Fibroblast of lung (primary cell): ENCODE data around the gene NCOA5.

ENCODE experiments used
- CTCF ChIP-seq, 2 donors: IDR thresholded peaks in 1 of 2; conservative IDR thresholded peaks in 1 of 2; 1 replicate in 1 of 2; 2 replicates in 1 of 2; pipeline ENCODE4 v1.5.1; 2011 to 2012; ENCODE audit warnings: low read length in 2 of 2, control low read depth in 1 of 2, inconsistent platforms in 1 of 2, low read depth in 1 of 2, mild to moderate bottlenecking in 1 of 2
- EZH2 ChIP-seq: IDR thresholded peaks from 2 replicates; pipeline ENCODE4 v1.5.1; 2012; ENCODE audit warnings: low read length, control low read depth, mild to moderate bottlenecking; ENCODE audit errors: missing control alignments

- TF ChIP-seq CTCF (conservative IDR thresholded peaks at IDR 0.05 in 1 of 2, IDR thresholded peaks at IDR 0.05 in 1 of 2; ENCODE audit: low read depth in 1 of 2, low read length in 2 of 2) (no peak), EZH2 (no peak)
Measured at GRCh38 chr20:46099491-46100287, 9.9 kb upstream of the NCOA5 start.
